Esophagus muscularis mucosa (tissue), 3 donors: ENCODE measurements around the gene FBN1.

ENCODE experiments used
- EP300 ChIP-seq: sonication (generic); formaldehyde crosslinking; IDR thresholded peaks from one replicate; pipeline ENCODE4 v1.6.1; 2017; ENCODE audit warnings: antibody characterized with exemption
- TF ChIP-seq, protein P1 (sequence below), 3 experiments: fragments of 200-600 bp in 2 of 3; fragments of 450-650 bp in 1 of 3; sonication (generic) in 2 of 3; IDR thresholded peaks; one replicate each; pipeline ENCODE4 v1.5.1; 2017 to 2019; ENCODE audit warnings: antibody characterized with exemption in 3 of 3, mild to moderate bottlenecking in 2 of 3, moderate library complexity in 1 of 3

DNA sequence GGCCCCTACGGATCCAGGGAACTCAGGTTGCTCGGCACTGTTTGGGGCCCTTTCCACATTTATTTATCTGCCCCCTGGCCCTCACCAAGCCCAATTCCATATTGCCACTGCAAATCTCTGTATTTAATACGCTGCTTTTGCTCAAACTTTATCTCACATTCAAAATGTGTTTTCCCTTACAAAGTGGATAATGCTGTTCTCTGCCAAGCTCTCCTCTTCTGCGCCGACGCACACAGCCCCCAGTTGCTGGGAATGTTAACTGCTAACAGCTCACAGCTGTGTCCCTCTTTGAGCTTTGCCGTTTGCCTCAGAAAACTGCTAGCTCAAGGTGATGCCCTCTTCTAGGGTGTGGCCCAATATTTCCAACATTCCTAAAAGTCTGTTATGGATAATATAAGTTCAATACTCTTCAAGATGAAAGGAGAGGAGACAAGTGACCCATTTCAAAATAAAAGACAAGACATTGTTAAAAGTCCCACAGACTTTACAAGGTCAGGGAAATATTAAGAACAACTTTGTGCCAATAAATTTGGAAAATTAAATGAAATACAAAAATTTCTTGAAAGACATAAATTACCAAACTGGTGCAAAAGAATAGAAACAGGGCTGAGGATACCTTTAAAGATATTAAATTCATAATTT is 12.6 kb upstream of the FBN1 start:
- TF ChIP-seq, protein P1, sequence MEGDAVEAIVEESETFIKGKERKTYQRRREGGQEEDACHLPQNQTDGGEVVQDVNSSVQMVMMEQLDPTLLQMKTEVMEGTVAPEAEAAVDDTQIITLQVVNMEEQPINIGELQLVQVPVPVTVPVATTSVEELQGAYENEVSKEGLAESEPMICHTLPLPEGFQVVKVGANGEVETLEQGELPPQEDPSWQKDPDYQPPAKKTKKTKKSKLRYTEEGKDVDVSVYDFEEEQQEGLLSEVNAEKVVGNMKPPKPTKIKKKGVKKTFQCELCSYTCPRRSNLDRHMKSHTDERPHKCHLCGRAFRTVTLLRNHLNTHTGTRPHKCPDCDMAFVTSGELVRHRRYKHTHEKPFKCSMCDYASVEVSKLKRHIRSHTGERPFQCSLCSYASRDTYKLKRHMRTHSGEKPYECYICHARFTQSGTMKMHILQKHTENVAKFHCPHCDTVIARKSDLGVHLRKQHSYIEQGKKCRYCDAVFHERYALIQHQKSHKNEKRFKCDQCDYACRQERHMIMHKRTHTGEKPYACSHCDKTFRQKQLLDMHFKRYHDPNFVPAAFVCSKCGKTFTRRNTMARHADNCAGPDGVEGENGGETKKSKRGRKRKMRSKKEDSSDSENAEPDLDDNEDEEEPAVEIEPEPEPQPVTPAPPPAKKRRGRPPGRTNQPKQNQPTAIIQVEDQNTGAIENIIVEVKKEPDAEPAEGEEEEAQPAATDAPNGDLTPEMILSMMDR (IDR thresholded peaks at IDR 0.05) = no peak
- TF ChIP-seq EP300 = no peak
